K562 (cell line): Measurements from ENCODE around the gene SARS1. TPM values are rescaled to one million over a fixed set of nuclear protein-coding genes. Genes with fewer than 3 reads are reported as not detected.

ENCODE experiments used
- HNRNPUL1 ChIP-seq: fragments of 200-400 bp; formaldehyde crosslinking; IDR thresholded peaks from 2 replicates; pipeline ENCODE4 v1.6.1; 2017; ENCODE audit warnings: low read length
- KHSRP ChIP-seq: fragments of 450-650 bp; IDR thresholded peaks from 2 replicates; pipeline ENCODE4 v1.6.1; 2017
- MYNN ChIP-seq, 2 experiments: sonication (generic); formaldehyde crosslinking in 1 of 2; IDR thresholded peaks; 2 replicates each; pipeline versions ENCODE4 v1.5.0 to v1.6.1; 2016 to 2020; ENCODE audit warnings: antibody characterized with exemption in 1 of 2, missing genetic modification reagents in 1 of 2
- POLR2B ChIP-seq: fragments of 450-650 bp; IDR thresholded peaks from 2 replicates; pipeline ENCODE4 v1.6.1; 2018; ENCODE audit warnings: low read depth; ENCODE audit not compliant: partially characterized antibody
- SIN3A ChIP-seq, 2 experiments: fragments of 150-350 bp in 1 of 2; IDR thresholded peaks; 2 replicates each; pipeline ENCODE4 v1.6.1; 2011 to 2016; ENCODE audit warnings: borderline replicate concordance in 2 of 2, low read depth in 2 of 2, low read length in 2 of 2, mild to moderate bottlenecking in 2 of 2, moderate library complexity in 2 of 2; ENCODE audit not compliant: control insufficient read depth in 1 of 2
- SMAD2 ChIP-seq: fragments of 150-350 bp; IDR thresholded peaks from 2 replicates; pipeline ENCODE4 v1.6.1; 2014; ENCODE audit warnings: low read depth, mild to moderate bottlenecking, low read length
- TRIM24 ChIP-seq, 2 experiments: fragments of 450-650 bp; IDR thresholded peaks; 2 replicates each; pipeline ENCODE4 v1.6.1; 2016
- ZNF140 ChIP-seq: fragments of 250-450 bp; sonication (Bioruptor Pico); IDR thresholded peaks from 2 replicates; pipeline ENCODE4 v1.8.0; 2021; ENCODE audit warnings: moderate library complexity, mild to moderate bottlenecking, inconsistent platforms
- ZNF324 ChIP-seq: fragments of 250-450 bp; sonication (Bioruptor Pico); IDR thresholded peaks from 2 replicates; pipeline ENCODE4 v1.4.0; 2020; ENCODE audit warnings: mild to moderate bottlenecking
- polyA plus RNA-seq, 8 experiments: library from polyadenylated mRNA; depleted of rRNA in 4 of 8; stranded (reverse) in 5 of 8; unstranded in 3 of 8; fragments of >200 nt; fragmentation: Nextera tagmentation in 2 of 8; fragmentation: Illumina TruSeq in 1 of 8; extraction: Ambion mirVana in 2 of 8; extraction: Trizol in 1 of 8; gene quantifications; 2 replicates each; pipeline versions ENCODE4 v1.2.1 to v1.2.3, GENCODE V29; 2011 to 2014; ENCODE audit warnings: inconsistent platforms in 1 of 8, missing spikeins in 1 of 8
- total RNA-seq, 7 experiments: library from RNA; depleted of rRNA in 6 of 7; stranded (reverse); fragments of >200 nt in 6 of 7; fragmentation: Illumina TruSeq in 2 of 7; extraction: Trizol in 2 of 7; gene quantifications; 2 replicates each; pipeline versions ENCODE4 v1.2.1 to v1.2.3, GENCODE V29; 2011 to 2021; ENCODE audit warnings: low replicate concordance in 1 of 7
- TF ChIP-seq, protein P1 (sequence below): fragments of 450-650 bp; formaldehyde crosslinking; IDR thresholded peaks from 2 replicates; pipeline ENCODE4 v1.4.0; 2020; ENCODE audit warnings: mild to moderate bottlenecking, moderate library complexity
- TF ChIP-seq, protein P2 (sequence below), 2 experiments: fragments of 150-350 bp in 1 of 2; IDR thresholded peaks; 2 replicates each; pipeline ENCODE4 v1.6.1; 2012 to 2016; ENCODE audit warnings: low read depth in 2 of 2, low read length in 2 of 2, mild to moderate bottlenecking in 1 of 2, moderate library complexity in 1 of 2
- TF ChIP-seq, protein P3 (sequence below): sonication (generic); formaldehyde crosslinking; IDR thresholded peaks from 2 replicates; pipeline ENCODE4 v1.8.0; 2022; ENCODE audit warnings: missing genetic modification reagents, mild to moderate bottlenecking, moderate library complexity, borderline replicate concordance
- TF ChIP-seq, protein P4 (sequence below): fragments of 250-450 bp; sonication (Bioruptor Pico); IDR thresholded peaks from 2 replicates; pipeline ENCODE4 v1.8.0; 2022; ENCODE audit warnings: moderate library complexity, mild to moderate bottlenecking, inconsistent platforms
- TF ChIP-seq, protein P5 (sequence below): fragments of 250-450 bp; sonication (Bioruptor Pico); IDR thresholded peaks from 2 replicates; pipeline ENCODE4 v1.8.0; 2022; ENCODE audit warnings: inconsistent platforms
- TF ChIP-seq, protein P6 (sequence below): fragments of 250-450 bp; sonication (Bioruptor Pico); IDR thresholded peaks from 2 replicates; pipeline ENCODE4 v1.9.0; 2021; ENCODE audit warnings: mild to moderate bottlenecking, inconsistent platforms
- TF ChIP-seq, protein P7 (sequence below): fragments of 250-450 bp; sonication (Bioruptor Pico); IDR thresholded peaks from 2 replicates; pipeline ENCODE4 v1.5.0; 2020; ENCODE audit warnings: mild to moderate bottlenecking

SARS1 gene
- total and polyA plus RNA-seq, 9 of the 15 experiments (the other 6 are each of a cell fraction or from before 2014, with no cell fraction given) = 221 to 623 (median 254) TPM

DNA sequence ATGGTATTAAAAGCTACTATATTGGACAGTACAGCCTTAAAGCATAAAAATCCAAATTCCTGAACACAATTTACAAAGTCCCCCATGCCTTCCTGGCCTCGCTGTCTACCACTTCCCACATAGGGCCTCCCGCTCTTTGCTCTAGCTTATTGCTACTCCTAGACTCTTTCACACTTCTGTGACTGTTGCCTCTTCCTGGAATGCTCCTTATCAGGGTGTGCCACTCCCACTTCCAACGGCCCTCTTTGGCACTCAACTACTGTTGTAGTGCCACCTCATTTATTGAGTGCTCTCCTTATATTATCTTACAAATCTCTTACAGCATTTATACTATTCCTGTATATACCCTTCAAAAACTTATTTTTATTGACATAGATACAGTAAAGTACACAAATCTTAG, 4.8 kb downstream of the SARS1 start (continued):
- TF ChIP-seq, protein P1, sequence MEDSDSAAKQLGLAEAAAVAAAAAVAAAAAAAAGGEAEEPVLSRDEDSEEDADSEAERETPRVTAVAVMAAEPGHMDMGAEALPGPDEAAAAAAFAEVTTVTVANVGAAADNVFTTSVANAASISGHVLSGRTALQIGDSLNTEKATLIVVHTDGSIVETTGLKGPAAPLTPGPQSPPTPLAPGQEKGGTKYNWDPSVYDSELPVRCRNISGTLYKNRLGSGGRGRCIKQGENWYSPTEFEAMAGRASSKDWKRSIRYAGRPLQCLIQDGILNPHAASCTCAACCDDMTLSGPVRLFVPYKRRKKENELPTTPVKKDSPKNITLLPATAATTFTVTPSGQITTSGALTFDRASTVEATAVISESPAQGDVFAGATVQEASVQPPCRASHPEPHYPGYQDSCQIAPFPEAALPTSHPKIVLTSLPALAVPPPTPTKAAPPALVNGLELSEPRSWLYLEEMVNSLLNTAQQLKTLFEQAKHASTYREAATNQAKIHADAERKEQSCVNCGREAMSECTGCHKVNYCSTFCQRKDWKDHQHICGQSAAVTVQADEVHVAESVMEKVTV (CRISPR knock-in tag) = no peak
- TF ChIP-seq, protein P2, sequence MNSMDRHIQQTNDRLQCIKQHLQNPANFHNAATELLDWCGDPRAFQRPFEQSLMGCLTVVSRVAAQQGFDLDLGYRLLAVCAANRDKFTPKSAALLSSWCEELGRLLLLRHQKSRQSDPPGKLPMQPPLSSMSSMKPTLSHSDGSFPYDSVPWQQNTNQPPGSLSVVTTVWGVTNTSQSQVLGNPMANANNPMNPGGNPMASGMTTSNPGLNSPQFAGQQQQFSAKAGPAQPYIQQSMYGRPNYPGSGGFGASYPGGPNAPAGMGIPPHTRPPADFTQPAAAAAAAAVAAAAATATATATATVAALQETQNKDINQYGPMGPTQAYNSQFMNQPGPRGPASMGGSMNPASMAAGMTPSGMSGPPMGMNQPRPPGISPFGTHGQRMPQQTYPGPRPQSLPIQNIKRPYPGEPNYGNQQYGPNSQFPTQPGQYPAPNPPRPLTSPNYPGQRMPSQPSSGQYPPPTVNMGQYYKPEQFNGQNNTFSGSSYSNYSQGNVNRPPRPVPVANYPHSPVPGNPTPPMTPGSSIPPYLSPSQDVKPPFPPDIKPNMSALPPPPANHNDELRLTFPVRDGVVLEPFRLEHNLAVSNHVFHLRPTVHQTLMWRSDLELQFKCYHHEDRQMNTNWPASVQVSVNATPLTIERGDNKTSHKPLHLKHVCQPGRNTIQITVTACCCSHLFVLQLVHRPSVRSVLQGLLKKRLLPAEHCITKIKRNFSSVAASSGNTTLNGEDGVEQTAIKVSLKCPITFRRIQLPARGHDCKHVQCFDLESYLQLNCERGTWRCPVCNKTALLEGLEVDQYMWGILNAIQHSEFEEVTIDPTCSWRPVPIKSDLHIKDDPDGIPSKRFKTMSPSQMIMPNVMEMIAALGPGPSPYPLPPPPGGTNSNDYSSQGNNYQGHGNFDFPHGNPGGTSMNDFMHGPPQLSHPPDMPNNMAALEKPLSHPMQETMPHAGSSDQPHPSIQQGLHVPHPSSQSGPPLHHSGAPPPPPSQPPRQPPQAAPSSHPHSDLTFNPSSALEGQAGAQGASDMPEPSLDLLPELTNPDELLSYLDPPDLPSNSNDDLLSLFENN (IDR thresholded peaks at IDR 0.05; ENCODE audit: low read depth in 2 of 2, low read length in 2 of 2) = no peak
- TF ChIP-seq, protein P3, sequence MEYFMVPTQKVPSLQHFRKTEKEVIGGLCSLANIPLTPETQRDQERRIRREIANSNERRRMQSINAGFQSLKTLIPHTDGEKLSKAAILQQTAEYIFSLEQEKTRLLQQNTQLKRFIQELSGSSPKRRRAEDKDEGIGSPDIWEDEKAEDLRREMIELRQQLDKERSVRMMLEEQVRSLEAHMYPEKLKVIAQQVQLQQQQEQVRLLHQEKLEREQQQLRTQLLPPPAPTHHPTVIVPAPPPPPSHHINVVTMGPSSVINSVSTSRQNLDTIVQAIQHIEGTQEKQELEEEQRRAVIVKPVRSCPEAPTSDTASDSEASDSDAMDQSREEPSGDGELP (CRISPR knock-in tag) = no peak
- TF ChIP-seq, protein P4, sequence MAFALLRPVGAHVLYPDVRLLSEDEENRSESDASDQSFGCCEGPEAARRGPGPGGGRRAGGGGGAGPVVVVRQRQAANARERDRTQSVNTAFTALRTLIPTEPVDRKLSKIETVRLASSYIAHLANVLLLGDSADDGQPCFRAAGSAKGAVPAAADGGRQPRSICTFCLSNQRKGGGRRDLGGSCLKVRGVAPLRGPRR (CRISPR knock-in tag) = no peak
- peak; percentile 72; the same call in 1 of the 2 replicates for TF ChIP-seq MYNN (IDR thresholded peaks at IDR 0.05)
- no peak for TF ChIP-seq MYNN (CRISPR knock-in tag; IDR thresholded peaks at IDR 0.05)
- TF ChIP-seq SIN3A (IDR thresholded peaks at IDR 0.05; ENCODE audit: borderline replicate concordance in 2 of 2, control insufficient read depth in 1 of 2, low read depth in 2 of 2, low read length in 2 of 2) = no peak
- no peak for TF ChIP-seq KHSRP
- TF ChIP-seq TRIM24 (IDR thresholded peaks at IDR 0.05) = peak; percentile 82 to 84
- TF ChIP-seq, protein P5, sequence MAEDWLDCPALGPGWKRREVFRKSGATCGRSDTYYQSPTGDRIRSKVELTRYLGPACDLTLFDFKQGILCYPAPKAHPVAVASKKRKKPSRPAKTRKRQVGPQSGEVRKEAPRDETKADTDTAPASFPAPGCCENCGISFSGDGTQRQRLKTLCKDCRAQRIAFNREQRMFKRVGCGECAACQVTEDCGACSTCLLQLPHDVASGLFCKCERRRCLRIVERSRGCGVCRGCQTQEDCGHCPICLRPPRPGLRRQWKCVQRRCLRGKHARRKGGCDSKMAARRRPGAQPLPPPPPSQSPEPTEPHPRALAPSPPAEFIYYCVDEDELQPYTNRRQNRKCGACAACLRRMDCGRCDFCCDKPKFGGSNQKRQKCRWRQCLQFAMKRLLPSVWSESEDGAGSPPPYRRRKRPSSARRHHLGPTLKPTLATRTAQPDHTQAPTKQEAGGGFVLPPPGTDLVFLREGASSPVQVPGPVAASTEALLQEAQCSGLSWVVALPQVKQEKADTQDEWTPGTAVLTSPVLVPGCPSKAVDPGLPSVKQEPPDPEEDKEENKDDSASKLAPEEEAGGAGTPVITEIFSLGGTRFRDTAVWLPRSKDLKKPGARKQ (CRISPR knock-in tag) = no peak
- TF ChIP-seq POLR2B = peak; percentile 30
- TF ChIP-seq HNRNPUL1 = no peak
- TF ChIP-seq ZNF140 (CRISPR knock-in tag) = no peak
- TF ChIP-seq, protein P6, sequence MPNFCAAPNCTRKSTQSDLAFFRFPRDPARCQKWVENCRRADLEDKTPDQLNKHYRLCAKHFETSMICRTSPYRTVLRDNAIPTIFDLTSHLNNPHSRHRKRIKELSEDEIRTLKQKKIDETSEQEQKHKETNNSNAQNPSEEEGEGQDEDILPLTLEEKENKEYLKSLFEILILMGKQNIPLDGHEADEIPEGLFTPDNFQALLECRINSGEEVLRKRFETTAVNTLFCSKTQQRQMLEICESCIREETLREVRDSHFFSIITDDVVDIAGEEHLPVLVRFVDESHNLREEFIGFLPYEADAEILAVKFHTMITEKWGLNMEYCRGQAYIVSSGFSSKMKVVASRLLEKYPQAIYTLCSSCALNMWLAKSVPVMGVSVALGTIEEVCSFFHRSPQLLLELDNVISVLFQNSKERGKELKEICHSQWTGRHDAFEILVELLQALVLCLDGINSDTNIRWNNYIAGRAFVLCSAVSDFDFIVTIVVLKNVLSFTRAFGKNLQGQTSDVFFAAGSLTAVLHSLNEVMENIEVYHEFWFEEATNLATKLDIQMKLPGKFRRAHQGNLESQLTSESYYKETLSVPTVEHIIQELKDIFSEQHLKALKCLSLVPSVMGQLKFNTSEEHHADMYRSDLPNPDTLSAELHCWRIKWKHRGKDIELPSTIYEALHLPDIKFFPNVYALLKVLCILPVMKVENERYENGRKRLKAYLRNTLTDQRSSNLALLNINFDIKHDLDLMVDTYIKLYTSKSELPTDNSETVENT (CRISPR knock-in tag) = no peak
- TF ChIP-seq SMAD2 = no peak
- TF ChIP-seq, protein P7, sequence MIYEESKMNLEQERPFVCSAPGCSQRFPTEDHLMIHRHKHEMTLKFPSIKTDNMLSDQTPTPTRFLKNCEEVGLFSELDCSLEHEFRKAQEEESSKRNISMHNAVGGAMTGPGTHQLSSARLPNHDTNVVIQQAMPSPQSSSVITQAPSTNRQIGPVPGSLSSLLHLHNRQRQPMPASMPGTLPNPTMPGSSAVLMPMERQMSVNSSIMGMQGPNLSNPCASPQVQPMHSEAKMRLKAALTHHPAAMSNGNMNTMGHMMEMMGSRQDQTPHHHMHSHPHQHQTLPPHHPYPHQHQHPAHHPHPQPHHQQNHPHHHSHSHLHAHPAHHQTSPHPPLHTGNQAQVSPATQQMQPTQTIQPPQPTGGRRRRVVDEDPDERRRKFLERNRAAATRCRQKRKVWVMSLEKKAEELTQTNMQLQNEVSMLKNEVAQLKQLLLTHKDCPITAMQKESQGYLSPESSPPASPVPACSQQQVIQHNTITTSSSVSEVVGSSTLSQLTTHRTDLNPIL (CRISPR knock-in tag) = no peak
- no peak for TF ChIP-seq ZNF324 (CRISPR knock-in tag)
